GM18861 (cell line): ENCODE measurements around the gene RIOK3.
A peak's percentile ranks its signal among the peaks of the same experiment; 100 is the strongest.
"Not testable (repeated sequence)": the region's sequence is repeated elsewhere in the genome, so short reads cannot be mapped to it uniquely, and the experiment has no call there.

Experiments used
- ATAC-seq: cut with Tn5 transposase; IDR thresholded peaks from one replicate; pipeline ENCODE4 v1.9.1; 2021; ENCODE audit not compliant: unreplicated experiment

RIOK3 gene

GRCh38 chr18:23450022-23450421 is 3.1 kb upstream of the RIOK3 start:
- no peak for ATAC-seq

- ATAC-seq, result no peak
Measured at GRCh38 chr18:23451011-23451410, 2.1 kb upstream of the RIOK3 start.

GRCh38 chr18:23451491-23451890 is 1.6 kb upstream of the RIOK3 start:
- no peak for ATAC-seq

GRCh38 chr18:23452347-23452727 is 750 bp upstream of the RIOK3 start:
- no peak for ATAC-seq

GRCh38 chr18:23453680-23454058 is 582 bp downstream of the RIOK3 start:
- no peak for ATAC-seq

- no peak for ATAC-seq
Measured at GRCh38 chr18:23456835-23457234, 3.7 kb downstream of the RIOK3 start.

- ATAC-seq, result no peak
Measured at GRCh38 chr18:23458830-23459529, 5.9 kb downstream of the RIOK3 start.

GRCh38 chr18:23459530-23459921 is 6.4 kb downstream of the RIOK3 start:
- no peak for ATAC-seq

- ATAC-seq, result no peak
Measured at GRCh38 chr18:23460285-23461273, 7.5 kb downstream of the RIOK3 start.

GRCh38 chr18:23462876-23463275 is 9.8 kb downstream of the RIOK3 start:
- no peak for ATAC-seq

- ATAC-seq, result no peak
Measured at GRCh38 chr18:23468753-23469459, 15.8 kb downstream of the RIOK3 start.

GRCh38 chr18:23470620-23471387 is 17.7 kb downstream of the RIOK3 start:
- ATAC-seq, result no peak

- ATAC-seq, result no peak
Measured at GRCh38 chr18:23471486-23471885, 18.4 kb downstream of the RIOK3 start.

- ATAC-seq, result peak; percentile 44
Measured at GRCh38 chr18:23479829-23480505, 26.9 kb downstream of the RIOK3 start.

- no peak for ATAC-seq
Measured at GRCh38 chr18:23484561-23485182, 31.6 kb downstream of the RIOK3 start.

GRCh38 chr18:23485386-23485785 is 32.3 kb downstream of the RIOK3 start:
- ATAC-seq, result no peak

- ATAC-seq, result peak; percentile 67
Measured at GRCh38 chr18:23487738-23488570, 34.9 kb downstream of the RIOK3 start.

- not testable (repeated sequence) for ATAC-seq
Measured at GRCh38 chr18:23489586-23489985, 36.5 kb downstream of the RIOK3 start.

- no peak for ATAC-seq
Measured at GRCh38 chr18:23493654-23494053, 40.6 kb downstream of the RIOK3 start.
